GM21825 (cell line): ENCODE data around the gene MTHFD2L.

ENCODE experiments used
- ATAC-seq: cut with Tn5 transposase; IDR thresholded peaks from one replicate; pipeline ENCODE4 v1.9.1; 2021; ENCODE audit warnings: mild to moderate bottlenecking, moderate library complexity; ENCODE audit not compliant: unreplicated experiment

Gene MTHFD2L

DNA sequence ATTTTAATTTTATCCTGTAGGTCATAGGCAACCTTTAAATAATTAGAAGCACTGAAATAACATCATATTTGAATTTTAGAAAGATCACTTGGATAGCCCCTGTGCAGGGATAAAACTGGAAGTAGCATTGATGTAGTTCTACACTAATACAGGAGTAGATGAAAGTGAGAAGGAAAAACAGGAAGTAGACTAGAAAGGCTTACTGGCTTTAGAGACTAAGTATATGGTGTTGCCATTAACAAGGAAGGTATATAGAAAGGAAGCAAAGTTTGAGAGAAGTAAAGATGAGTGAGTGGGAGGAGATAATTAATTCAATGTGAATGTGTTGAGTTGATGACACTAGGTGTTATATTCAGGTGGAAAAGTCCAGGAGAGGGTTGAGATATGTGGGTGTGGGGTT is 77.2 kb downstream of the MTHFD2L start:
- peak; percentile 77 for ATAC-seq

DNA sequence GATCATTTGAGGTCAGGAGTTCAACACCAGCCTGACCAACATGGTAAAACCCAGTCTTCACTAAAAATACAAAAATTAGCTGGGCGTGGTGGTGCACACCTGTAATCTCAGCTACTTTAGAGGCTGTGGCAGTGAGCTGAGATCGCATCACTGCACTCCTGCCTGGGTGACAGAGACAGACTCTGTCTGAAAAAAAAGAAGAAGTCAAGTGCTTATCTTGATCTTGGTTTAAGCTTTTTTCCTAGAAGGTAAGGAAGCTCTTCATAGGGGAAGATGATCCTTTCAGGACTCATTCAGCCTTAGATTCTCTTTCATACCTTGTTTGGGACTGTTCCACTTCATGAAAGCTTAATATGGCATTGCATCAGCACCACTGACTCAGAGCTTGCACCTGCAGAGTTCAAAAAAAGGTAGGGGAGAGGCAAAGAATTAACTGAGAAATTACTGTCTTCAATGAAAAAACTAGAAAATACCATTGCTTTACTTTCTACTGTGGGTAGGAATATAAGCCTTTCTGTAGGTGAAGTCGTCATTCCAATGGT is 79.6 kb downstream of the MTHFD2L start:
- ATAC-seq: no peak

DNA sequence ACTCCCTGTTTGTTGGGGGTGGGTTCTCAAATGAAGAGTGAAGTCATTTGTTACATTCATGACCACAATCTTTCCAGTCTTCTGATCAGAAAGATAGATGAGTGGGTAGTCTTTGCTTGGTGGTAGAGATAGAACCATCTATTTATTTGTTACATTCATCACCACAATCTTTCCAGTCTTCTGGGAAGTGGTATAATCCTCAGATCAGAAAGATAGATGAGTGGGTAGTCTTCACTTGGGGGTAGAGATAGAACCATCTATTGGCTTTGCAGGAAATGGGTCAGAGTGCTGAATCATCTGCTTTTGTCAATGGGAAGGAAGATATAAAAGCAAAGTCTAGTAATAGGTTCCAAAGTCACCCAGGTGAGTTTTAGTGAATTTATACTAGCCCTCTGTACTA is 86.1 kb downstream of the MTHFD2L start:
- ATAC-seq: no peak

DNA sequence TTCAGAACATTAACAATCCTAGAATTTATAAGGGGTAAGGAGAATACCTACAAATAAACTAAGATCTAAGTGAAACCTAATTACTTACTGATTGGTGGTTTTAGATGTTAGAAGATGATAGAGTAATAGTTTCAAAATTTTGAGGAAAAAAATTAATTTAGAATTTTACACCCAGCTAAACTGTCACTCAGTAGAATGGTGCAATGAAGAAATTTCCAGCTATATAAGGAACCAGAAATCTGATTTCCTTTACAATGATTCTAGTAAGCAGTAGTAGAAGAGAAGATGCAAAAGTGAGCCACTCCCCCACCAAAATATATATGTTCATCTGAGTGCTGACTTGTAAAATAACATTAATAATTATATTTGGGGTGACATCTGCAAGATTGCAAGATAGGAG is 95.0 kb downstream of the MTHFD2L start:
- no peak for ATAC-seq

DNA sequence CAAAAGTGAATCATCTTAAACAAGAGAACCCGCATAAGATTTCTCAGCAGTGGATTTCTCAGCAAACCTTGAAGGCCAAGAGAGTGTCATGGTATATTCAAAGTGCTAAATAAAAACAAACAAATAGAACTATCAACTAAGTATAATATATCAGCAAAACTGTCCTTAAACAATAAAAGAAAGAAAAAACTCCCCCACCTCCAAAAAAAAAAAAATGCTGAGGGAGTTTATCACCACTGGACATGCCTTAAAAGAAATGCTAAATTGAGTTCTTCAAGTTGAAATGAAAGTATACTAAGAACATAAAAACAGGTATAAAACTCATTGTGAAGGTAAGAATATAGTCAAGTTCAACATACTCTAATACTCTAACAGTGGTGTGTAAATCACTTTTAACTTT is 96.5 kb downstream of the MTHFD2L start:
- no peak for ATAC-seq

DNA sequence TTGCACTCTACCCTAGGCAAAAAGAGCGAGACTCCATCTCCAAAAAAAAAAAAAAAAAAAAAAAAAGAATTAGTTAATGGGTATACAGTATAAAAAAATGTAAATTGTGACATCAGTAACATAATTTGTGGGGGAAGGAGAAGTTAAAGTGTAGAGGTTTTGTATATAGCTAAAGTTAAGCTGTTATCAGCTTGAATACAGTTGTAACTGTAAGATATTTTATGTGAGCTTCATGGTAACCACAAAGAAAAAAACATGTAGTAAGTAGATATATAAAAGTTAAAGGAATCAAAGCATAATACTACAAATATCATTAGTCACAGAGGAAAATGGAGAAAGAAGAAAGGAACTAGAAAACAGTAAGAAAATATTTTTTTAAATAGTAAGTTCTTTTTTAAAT is 97.2 kb downstream of the MTHFD2L start:
- no peak for ATAC-seq

DNA sequence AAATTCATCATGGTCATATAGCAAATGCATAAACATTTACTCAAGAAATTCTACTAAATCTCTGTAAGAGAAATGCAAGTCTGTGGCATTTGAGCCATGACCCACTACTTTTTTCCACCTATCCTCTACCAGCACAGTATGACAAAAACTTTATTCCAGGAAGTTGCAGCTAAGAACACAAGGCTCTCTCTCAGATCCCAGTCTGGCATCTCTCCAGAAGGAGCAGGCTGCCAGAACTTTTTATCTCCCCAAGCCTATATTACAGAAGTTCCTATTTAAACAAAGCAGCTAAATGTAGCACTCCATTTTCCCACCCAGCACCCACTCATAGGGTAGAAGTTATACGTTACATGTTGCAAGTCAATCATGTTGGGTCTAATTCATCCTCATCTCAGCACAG is 101.0 kb downstream of the MTHFD2L start:
- no peak for ATAC-seq

DNA sequence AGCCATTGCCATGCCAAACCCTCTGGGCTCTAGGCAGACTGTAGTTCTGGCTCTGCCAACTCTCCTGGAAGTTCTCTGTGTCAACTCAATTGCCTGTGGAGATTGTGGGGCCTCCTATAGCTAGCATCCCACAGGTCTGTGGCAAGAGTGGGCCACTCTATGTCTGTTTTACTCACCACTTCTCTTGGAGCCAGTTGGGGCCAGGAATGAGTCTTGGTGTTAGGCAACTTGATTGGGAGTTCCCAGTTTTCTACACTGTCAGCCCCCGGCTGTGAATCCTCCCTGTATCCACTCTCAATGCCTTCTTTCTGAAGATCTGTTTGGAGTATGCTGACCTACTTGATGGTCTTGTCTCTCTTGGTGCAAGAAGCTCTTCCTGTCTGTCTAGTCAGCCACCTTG is 102.1 kb downstream of the MTHFD2L start:
- ATAC-seq: no peak

DNA sequence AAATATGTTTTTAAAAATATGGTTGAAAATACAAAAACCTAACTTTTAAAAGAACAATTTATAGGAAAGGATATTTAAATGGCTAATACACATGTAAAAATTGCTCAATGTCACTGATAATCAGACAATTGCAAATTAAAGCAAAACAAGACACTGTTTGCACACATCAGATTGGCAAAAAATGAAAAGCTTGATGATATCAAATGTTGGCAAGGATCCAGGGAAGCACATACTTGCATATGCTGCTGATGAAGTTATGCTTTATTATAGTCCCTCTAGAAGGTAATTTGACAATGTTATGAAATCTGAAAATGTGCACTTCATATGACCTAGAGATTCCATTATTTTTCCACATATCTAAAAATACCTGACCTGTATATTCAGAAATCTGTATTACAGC is 104.6 kb downstream of the MTHFD2L start:
- ATAC-seq: no peak

DNA sequence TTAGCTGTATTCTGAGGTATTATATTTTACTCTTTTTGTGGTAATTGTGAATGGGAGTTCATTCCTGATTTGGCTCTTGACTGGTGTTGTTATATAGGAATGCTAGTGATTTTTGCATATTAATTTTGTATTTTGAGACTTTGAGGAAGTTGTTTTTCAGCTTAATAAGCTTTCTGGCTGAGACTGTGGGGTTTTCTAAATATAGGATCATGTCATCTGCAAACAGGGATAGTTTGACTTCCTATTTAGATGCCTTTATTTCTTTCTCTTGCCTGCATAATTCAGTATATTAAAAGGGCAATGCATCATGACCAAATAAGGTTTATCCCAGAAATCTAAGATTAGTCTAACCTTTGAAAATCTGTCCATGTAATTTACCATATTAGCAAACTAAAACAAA is 105.6 kb downstream of the MTHFD2L start:
- ATAC-seq: no peak

DNA sequence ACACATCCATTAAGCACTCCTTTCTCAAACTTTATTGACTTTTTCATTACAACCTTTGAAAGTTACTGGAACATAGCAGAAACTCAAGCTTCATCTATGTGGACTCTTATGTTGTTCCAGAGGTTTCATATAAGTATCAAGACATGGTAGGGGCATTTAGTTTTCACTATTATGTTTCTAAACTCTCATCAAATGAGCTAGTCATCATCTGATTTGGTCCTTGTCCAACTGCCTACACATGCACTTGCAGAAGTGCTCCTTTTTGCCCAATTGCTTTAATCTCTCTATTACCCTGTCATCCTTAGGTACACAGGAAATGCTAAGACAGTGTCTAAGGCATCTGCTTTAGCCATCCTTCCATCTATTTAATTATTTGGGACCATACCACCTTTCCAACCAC is 108.2 kb downstream of the MTHFD2L start:
- ATAC-seq: no peak

DNA sequence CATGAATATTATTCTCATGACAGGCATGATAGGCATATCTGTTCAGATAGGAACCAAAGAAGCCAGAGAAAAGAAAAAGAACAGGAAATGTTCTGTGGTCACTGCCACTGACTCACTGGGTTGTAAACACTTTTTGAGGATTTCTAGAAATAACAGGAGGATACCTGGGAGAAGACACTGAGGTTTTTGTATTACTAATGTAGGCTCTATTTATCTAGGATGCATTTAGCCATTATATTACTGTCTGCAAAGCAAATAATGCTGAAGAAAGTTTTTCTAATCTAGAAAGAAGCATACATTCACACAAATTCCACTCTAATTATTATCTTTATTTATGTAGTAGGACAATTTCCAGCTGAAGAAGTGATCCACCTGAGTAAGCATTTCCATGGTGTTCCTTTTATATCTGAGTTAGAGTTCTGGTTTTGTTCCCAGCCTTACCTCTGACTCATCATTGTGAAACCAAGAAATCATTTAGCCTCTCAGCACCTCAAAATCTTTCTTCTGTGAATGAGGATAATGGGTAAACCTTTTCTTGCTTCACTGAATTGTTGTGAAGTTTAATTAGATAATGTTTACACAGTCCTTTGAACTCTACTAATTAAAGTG is 110.2 kb downstream of the MTHFD2L start:
- no peak for ATAC-seq

DNA sequence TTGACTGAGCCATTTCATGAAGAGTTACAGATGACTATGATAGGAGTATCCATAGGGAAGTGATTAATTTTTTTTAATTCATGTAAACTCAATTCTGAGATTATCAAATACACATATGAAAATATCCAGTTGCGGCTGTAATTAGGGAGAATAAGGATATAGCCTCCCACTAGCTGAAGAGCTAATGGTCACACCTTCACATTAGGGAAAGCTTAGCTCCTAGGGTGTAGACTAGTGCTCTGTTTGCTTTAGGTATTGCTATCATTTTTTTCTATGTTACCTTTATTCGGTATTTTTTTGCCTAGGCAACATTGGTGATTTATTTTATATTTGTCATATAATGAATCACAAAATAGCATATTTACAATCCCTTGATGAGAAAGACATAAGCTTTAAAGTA is 110.7 kb downstream of the MTHFD2L start:
- ATAC-seq: no peak

DNA sequence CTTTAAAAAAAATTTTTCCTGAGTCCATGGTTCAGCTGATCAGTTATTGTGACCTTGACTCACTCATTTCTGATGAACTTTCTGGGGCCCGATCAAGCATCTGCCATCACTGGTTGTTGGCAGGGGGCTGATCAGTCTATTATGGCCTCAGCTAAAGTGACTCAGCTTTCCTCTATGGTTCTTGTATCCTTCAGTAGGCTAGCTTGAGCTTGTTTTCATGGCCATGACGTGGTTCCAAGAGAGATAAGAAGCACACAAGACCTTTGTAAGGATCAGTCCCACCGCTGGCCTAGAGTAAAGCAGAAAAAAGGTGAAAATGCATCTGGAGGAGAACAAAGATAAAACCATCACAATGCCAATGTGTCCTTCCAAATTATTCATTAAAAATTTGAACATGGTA is 120.6 kb downstream of the MTHFD2L start:
- ATAC-seq: no peak

DNA sequence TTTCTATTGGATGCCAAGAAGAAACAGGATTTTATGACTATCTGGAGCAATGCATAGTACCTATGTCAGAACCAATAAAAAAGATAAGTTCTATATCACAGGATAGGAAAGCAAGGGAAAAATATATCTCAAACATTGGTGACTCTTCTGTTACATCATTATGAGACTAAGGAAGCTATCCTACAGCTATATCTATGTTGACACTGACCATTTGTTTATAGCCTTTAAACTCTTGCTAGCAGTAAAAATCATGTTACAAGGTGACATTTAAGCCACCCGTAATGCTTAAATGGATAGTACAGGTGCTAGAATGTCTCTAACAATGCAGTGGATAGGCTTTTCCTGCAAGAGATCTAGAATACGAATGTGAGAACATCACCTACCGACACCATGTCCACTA is 121.8 kb downstream of the MTHFD2L start:
- ATAC-seq: no peak

DNA sequence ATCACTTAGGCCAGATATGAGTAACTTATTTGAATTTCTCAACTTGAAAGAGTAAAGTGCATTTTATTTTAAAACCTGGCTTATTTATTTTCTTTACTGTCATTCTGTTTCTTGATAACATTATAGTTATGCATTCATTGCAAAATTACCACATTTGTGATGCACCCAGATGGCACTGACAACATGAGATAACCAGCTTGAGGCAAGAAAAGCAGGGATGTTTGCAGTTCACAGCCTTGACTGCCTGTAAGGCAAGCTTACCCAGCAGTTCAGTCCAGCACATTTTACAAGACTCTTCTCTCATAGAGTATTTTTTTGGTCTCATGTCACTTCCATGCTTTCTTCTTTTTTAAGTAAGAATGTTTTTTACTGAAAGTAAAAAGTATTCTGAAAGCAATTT is 125.0 kb downstream of the MTHFD2L start:
- ATAC-seq: no peak

DNA sequence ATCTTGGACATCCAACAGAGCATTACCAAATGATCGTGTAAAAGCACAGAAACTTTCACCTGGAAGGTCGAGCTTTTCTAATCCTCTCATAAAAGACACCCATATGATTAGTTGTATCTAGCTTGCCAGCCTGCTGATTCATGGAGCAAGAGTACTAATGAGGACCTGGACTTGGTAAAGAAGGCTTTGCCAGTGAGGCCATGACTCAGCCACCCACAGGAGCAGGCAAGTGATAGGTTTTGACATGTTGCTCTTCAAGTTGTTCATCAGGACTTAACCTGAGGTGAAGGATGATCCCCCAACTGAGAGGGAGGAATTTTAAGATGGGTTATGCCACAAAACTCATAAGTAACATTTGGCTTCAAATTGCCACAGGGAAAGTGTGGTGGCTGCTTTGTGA is 125.7 kb downstream of the MTHFD2L start:
- ATAC-seq: no peak

DNA sequence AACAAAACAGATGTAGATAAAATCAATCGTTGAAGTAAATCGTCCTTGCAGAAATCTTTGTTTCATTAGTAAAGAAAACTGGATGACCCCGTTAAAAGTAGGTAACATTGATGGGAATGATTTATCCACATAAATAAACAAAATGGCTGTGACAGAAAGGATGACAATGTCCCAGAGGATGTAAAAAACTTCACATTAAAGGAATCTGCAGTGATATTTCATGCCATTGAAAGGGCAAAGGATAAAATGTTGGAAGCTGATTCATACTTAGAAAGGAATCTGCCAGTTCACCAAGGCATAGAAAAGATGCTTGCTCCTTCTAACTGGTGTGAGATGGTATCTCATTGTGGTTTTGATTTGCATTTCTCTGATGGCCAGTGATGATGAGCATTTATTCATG is 126.1 kb downstream of the MTHFD2L start:
- ATAC-seq: no peak

DNA sequence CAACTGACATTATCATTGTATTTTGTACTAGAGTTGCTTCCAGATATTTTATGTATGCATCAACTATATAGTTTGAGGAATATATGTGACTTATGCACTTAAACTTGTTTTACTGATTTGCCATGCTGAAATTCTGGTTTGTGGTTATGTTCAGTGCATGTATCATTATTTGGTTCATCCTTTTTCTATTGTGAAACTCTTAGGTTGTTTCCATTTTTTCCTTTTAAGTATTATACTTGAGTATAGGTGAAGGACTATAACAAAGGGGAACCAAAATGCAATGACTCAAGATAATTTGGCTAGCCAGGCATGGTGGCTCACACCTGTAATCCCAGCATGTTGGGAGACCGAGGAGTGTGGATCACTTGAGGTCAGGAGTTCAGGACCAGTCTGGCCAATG is 129.2 kb downstream of the MTHFD2L start:
- no peak for ATAC-seq

DNA sequence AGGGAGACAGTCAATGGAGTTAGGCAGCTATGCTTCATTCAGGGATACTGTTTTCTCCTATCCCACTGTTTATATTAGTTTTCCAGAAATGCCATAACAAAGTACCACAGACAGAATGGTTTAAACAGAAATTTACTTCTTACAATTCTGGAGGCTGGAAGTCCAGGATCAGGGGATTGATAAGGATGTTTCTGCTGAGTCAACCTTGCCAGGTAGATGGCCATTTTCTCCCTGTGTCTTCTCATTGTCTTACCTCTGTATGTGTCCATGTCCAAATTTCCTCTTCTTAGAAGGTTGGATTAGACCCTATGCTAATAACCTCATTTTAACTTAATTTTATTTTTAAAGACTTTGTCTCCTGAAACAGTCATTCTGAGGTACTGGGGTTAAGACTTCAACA is 129.9 kb downstream of the MTHFD2L start:
- no peak for ATAC-seq

DNA sequence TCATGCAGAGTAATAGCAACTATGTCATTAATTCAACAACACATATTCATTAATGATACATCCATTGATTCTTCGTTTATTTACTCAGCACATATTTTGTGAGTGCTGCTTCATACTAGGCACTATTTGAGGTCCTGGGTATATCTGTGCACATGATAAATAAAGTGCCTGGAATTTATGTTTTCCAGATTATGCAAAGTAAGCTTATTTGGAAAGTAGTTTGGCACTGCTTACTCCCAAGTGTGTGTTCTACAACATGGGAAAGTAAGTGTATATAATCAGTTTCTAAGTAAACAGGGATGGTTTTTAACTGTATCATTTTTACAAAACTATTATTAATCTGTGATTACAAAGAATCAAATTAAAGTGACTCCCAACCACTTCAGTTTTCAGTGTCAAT is 133.6 kb downstream of the MTHFD2L start:
- no peak for ATAC-seq

DNA sequence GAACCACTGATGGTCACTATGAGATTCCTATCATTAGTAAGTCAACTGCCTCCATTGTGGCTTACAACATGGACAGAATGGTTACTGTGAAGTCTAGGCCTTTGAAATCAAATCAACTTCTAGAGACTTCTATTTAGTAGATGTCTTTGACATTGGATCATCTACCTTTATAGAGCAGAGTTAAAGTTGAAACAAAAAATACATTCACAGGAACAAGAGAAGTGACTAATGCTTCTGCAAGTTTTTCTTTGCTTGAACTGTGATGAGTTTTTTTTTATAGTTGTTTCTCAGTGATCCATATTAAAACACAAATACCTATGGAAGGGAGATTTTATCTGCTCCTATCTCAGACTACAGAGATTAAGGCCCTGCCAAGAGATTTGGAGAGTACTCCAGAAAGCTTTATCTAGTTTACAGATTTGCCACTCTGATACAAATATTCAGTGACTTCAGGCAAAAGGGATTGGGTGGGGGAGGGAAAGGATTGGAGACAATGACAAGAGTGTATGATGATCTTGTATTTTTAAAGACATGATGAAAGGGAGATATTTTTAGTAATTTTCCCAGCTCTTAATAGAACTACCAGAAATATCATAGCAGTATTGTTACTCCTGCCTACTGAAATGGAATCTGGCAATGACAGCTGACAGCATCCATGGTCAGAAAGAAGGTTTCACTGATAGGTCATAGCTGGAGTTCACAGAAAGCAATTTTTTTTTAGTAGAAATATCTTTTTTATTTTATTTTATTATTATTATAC is 134.4 kb downstream of the MTHFD2L start:
- no peak for ATAC-seq

DNA sequence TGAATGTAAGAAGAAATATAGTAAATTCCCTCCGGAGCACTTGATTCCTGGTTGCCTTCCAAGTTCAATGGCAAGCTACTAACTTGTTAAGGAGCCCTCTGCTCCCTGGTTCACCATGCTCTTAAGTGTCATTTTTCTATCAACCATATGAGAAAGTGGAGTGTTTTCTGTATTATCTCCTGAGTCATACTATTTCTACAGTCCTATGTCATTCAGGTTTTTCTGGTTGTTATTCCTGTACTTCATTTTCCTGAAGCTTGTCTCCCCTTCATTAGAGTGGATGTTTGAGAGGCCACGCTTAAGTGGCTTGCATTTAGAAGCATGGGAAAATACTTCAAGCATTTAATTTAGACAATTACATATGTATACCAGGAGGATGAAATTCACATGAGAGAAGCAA is 135.6 kb downstream of the MTHFD2L start:
- no peak for ATAC-seq
